MM.1S (cell line): Measurements from ENCODE around the gene YWHAQ.

Experiments
- CTCF ChIP-seq: fragments of 300-600 bp; sonication (generic); IDR thresholded peaks from 2 replicates; pipeline ENCODE4 v1.5.1; 2016; ENCODE audit warnings: antibody characterized with exemption, low read length, mixed read lengths
- EZH2 ChIP-seq: fragments of 300-600 bp; sonication (generic); optimal IDR thresholded peaks from 2 replicates; pipeline ENCODE3; 2017; ENCODE audit warnings: low read depth, mild to moderate bottlenecking, antibody characterized with exemption, low read length, mixed read lengths

GRCh38 chr2:9641641-9642040, 10.8 kb upstream of the YWHAQ start:
- TF ChIP-seq CTCF (no peak), EZH2 (no peak)
